H1 (cell line): ENCODE results near the gene ZPBP2. TPM values are rescaled to one million over a fixed set of nuclear protein-coding genes. Genes with fewer than 3 reads are reported as not detected.

Experiments
- CHD1 ChIP-seq: IDR thresholded peaks from 2 replicates; pipeline ENCODE4 v1.6.1; 2012; ENCODE audit warnings: low read depth, low read length, improper control_type of control experiment
- EZH2 ChIP-seq: fragments of 200-600 bp; sonication (generic); IDR thresholded peaks from 2 replicates; pipeline ENCODE4 v1.7.1; 2012; ENCODE audit warnings: low read depth, mild to moderate bottlenecking, moderate library complexity, low read length, inconsistent platforms; ENCODE audit not compliant: severe bottlenecking
- MAFK ChIP-seq: IDR thresholded peaks from 2 replicates; pipeline ENCODE4 v1.6.1; 2012; ENCODE audit warnings: low read depth, mild to moderate bottlenecking, improper control_type of control experiment, low read length
- TCF12 ChIP-seq: IDR thresholded peaks from 2 replicates; pipeline ENCODE4 v1.6.1; 2011; ENCODE audit warnings: low read depth, mild to moderate bottlenecking, low read length
- TEAD4 ChIP-seq: IDR thresholded peaks from 2 replicates; pipeline ENCODE4 v1.6.1; 2012; ENCODE audit warnings: low read depth, low read length, inconsistent platforms, mixed read lengths
- polyA plus RNA-seq, 7 experiments: library from polyadenylated mRNA; depleted of rRNA in 3 of 7; stranded (reverse) in 5 of 7; unstranded in 2 of 7; fragments of >200 nt in 5 of 7; fragments of 200-250 nt in 2 of 7; gene quantifications; 1 replicate in 5 of 7; 2 replicates in 1 of 7; 4 replicates in 1 of 7; pipeline versions ENCODE4 v1.2.1 to v1.2.3, GENCODE V29; 2011 to 2013; ENCODE audit warnings: missing spikeins in 2 of 7, mixed read lengths in 2 of 7
- total RNA-seq: library from RNA; stranded (reverse); fragmentation: NEBNext Ultra II Directional; extraction: Animal tissue kit (Norgen Biotek cat#: 25700); gene quantifications from 2 replicates; pipeline ENCODE4 v1.2.1, GENCODE V29; 2021

Gene ZPBP2
- total and polyA plus RNA-seq, 2 of the 8 experiments (the other 6 are each of a cell fraction or from before 2014, with no cell fraction given), result not detected

GRCh38 chr17:39845052-39845846, 22.8 kb upstream of the ZPBP2 start (continued):
- TF ChIP-seq CHD1, result no peak
- TF ChIP-seq EZH2, result no peak
- TF ChIP-seq TEAD4, result no peak
- TF ChIP-seq TCF12, result no peak
- no peak for TF ChIP-seq MAFK
- TF ChIP-seq, all 59 proteins: peak for 0
